Breast epithelium (tissue), 4 donors: ENCODE data around the gene MLYCD. TPM values are rescaled to one million over a fixed set of nuclear protein-coding genes. Genes with fewer than 3 reads are reported as not detected.

Experiments used
- DNase-seq, 2 donors: peaks; one replicate each; pipeline ENCODE4 v3.0.0-alpha.2; 2019; ENCODE audit warnings: low spot score in 2 of 2
- H3K27ac ChIP-seq, 2 donors: fragments of 200-600 bp; sonication (generic) in 1 of 2; one replicate each; pipeline ENCODE4 v1.5.1; 2016 to 2019; ENCODE audit warnings: mild to moderate bottlenecking in 1 of 2
- H3K27me3 ChIP-seq, 2 donors: fragments of 200-600 bp; sonication (generic) in 1 of 2; one replicate each; pipeline versions ENCODE4 v1.5.1 to v1.6.0; 2017 to 2019; ENCODE audit warnings: control low read depth in 1 of 2, mild to moderate bottlenecking in 1 of 2
- H3K36me3 ChIP-seq: fragments of 200-600 bp; one replicate; pipeline ENCODE4 v1.5.1; 2019
- H3K4me1 ChIP-seq, 2 donors: fragments of 200-600 bp; sonication (generic); one replicate each; pipeline ENCODE4 v1.5.1; 2016 to 2019; ENCODE audit warnings: control low read depth in 1 of 2
- H3K4me3 ChIP-seq, 3 donors: fragments of 200-600 bp; sonication (generic); 1 replicate in 2 of 3; 2 replicates in 1 of 3; pipeline ENCODE4 v1.5.1; 2016 to 2019; ENCODE audit warnings: mild to moderate bottlenecking in 3 of 3, moderate library complexity in 2 of 3
- H3K9me3 ChIP-seq, 2 donors: fragments of 200-600 bp; sonication (generic) in 1 of 2; one replicate each; pipeline ENCODE4 v1.5.1; 2016 to 2019; ENCODE audit warnings: control low read depth in 1 of 2
- CTCF ChIP-seq, 3 donors: fragments of 450-650 bp; IDR thresholded peaks; one replicate each; pipeline ENCODE4 v1.5.1; 2016 to 2017; ENCODE audit warnings: antibody characterized with exemption in 3 of 3, mild to moderate bottlenecking in 3 of 3, moderate library complexity in 3 of 3
- POLR2A ChIP-seq: fragments of 450-650 bp; IDR thresholded peaks from one replicate; pipeline ENCODE4 v1.6.1; 2016; ENCODE audit warnings: antibody characterized with exemption, mild to moderate bottlenecking, moderate library complexity
- POLR2AphosphoS5 ChIP-seq, 3 donors: sonication (generic); formaldehyde crosslinking; IDR thresholded peaks; one replicate each; pipeline ENCODE4 v1.6.1; 2017; ENCODE audit warnings: antibody characterized with exemption in 3 of 3
- intact Hi-C: fragments of 100-400 bp; cut with DNase I; formaldehyde crosslinking; loops from one replicate; pipeline ENCODE4 v1.15.1; 2023; ENCODE audit warnings: low total_unique reads
- total RNA-seq, 3 donors: library from RNA; depleted of rRNA; stranded (reverse); fragments of >200 nt; gene quantifications; one replicate each; pipeline ENCODE4 v1.1.0, GENCODE V29; 2016

MLYCD gene
- total RNA-seq, 3 donors from 2014 or later, result 9.5 to 17.0 (median 12.1) TPM

GRCh38 chr16:83887080-83887479 lies 11.8 kb upstream of the MLYCD start:
- no peak for DNase-seq
- intact Hi-C loops, result no loop called here
- Histone ChIP-seq H3K4me1 (no peaks in the 10 kb centered on the region), H3K9me3 (peaks cover 5 to 6% of the 10 kb centered on the region in 2 donors), H3K27me3 (no peaks in the 10 kb centered on the region), H3K36me3 (no peaks in the 10 kb centered on the region), H3K27ac (no peak overlapping the region), H3K4me3 (no peak overlapping the region)
- TF ChIP-seq POLR2A, result no peak
- TF ChIP-seq POLR2AphosphoS5 (IDR thresholded peaks at IDR 0.05), result no peak
- TF ChIP-seq CTCF (IDR thresholded peaks at IDR 0.05), result no peak

- H3K27me3 ChIP-seq, result no peaks in the 10 kb centered on the region
- no peak overlapping the region for H3K27ac ChIP-seq
- no peaks in the 10 kb centered on the region for H3K36me3 ChIP-seq
- DNase-seq, result no peak
- H3K4me3 ChIP-seq, result no peak overlapping the region
- intact Hi-C loops, result no loop called here
- H3K9me3 ChIP-seq, result peaks cover 8% of the 10 kb centered on the region in 2 donors
- no peak for TF ChIP-seq CTCF (IDR thresholded peaks at IDR 0.05)
- no peak for TF ChIP-seq POLR2AphosphoS5 (IDR thresholded peaks at IDR 0.05)
- TF ChIP-seq POLR2A, result no peak
- H3K4me1 ChIP-seq, result no peaks in the 10 kb centered on the region
Observed at GRCh38 chr16:83887564-83887963, 11.4 kb upstream of the MLYCD start.

- TF ChIP-seq CTCF (IDR thresholded peaks at IDR 0.05) (no peak), POLR2A (no peak), POLR2AphosphoS5 (IDR thresholded peaks at IDR 0.05) (no peak)
- DNase-seq, result no peak
- H3K9me3 ChIP-seq, result peaks cover 8% of the 10 kb centered on the region in 2 donors
- H3K4me1 ChIP-seq, result no peaks in the 10 kb centered on the region
- H3K36me3 ChIP-seq, result no peaks in the 10 kb centered on the region
- intact Hi-C loops, result no loop called here
- no peaks in the 10 kb centered on the region for H3K27me3 ChIP-seq
- no peak overlapping the region for H3K27ac ChIP-seq
- no peak overlapping the region for H3K4me3 ChIP-seq
Observed at GRCh38 chr16:83888672-83889044, 10.3 kb upstream of the MLYCD start.

- H3K4me3 ChIP-seq, result no peak overlapping the region
- TF ChIP-seq CTCF (IDR thresholded peaks at IDR 0.05) (no peak), POLR2A (no peak)
- no peaks in the 10 kb centered on the region for H3K36me3 ChIP-seq
- H3K27ac ChIP-seq, result no peak overlapping the region
- no peaks in the 10 kb centered on the region for H3K4me1 ChIP-seq
- no peaks in the 10 kb centered on the region for H3K27me3 ChIP-seq
- no peak for DNase-seq
- peaks cover 8% of the 10 kb centered on the region in 2 donors for H3K9me3 ChIP-seq
- intact Hi-C loops, result no loop called here
Observed at GRCh38 chr16:83890359-83890758, 8.6 kb upstream of the MLYCD start.

GRCh38 chr16:83891742-83892141 lies 7.2 kb upstream of the MLYCD start:
- Histone ChIP-seq H3K27ac (no peak overlapping the region), H3K36me3 (no peaks in the 10 kb centered on the region), H3K27me3 (no peaks in the 10 kb centered on the region), H3K4me3 (no peak overlapping the region), H3K9me3 (peaks cover 8% of the 10 kb centered on the region in 2 donors), H3K4me1 (no peaks in the 10 kb centered on the region)
- DNase-seq, result no peak
- intact Hi-C loops, result no loop called here
- TF ChIP-seq POLR2AphosphoS5 (IDR thresholded peaks at IDR 0.05) (no peak), POLR2A (no peak), CTCF (IDR thresholded peaks at IDR 0.05) (no peak)
